ENCODE results near the gene CYP17A1.
A peak's percentile ranks its signal among the peaks of the same experiment; 100 is the strongest.
"Not testable (repeated sequence)": the region's sequence is repeated elsewhere in the genome, so short reads cannot be mapped to it uniquely, and the experiment has no call there.

Gene CYP17A1

DNA sequence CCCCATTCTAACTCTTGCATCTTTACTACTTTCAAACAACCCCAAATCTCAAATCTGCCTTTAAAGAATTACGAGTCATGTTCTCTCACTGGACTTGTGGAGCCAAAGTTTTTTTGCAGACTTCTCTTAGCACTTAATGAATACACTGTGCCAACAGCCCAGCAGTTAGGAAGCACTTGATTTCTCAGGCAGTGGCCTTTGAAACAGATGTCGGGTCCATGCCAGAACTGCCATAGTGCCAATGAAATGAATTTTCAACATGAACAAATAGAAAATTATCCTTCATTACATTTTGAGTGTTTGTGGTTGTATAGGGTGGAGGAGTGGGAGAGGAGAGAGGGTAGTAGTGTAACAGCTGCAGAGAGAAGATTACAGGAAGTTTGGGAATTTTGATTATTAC lies 22.7 kb upstream of the CYP17A1 start:
- TF ChIP-seq, protein P1, sequence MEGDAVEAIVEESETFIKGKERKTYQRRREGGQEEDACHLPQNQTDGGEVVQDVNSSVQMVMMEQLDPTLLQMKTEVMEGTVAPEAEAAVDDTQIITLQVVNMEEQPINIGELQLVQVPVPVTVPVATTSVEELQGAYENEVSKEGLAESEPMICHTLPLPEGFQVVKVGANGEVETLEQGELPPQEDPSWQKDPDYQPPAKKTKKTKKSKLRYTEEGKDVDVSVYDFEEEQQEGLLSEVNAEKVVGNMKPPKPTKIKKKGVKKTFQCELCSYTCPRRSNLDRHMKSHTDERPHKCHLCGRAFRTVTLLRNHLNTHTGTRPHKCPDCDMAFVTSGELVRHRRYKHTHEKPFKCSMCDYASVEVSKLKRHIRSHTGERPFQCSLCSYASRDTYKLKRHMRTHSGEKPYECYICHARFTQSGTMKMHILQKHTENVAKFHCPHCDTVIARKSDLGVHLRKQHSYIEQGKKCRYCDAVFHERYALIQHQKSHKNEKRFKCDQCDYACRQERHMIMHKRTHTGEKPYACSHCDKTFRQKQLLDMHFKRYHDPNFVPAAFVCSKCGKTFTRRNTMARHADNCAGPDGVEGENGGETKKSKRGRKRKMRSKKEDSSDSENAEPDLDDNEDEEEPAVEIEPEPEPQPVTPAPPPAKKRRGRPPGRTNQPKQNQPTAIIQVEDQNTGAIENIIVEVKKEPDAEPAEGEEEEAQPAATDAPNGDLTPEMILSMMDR (IDR thresholded peaks at IDR 0.05; ENCODE audit: low read depth, low read length, missing control alignments): no peak
- H3K27me3 ChIP-seq (replicated peaks): no peaks in the 10 kb centered on the region
- H3K36me3 ChIP-seq (replicated peaks): peaks cover 2% of the 10 kb centered on the region
- DNase-seq: no peak
- H3K4me3 ChIP-seq (ENCODE audit: low read depth, low read length): no peak overlapping the region
- H3K27ac ChIP-seq: no peak overlapping the region
- in situ Hi-C loops (cut with HindIII; ENCODE audit: low pct_ligation_motif_present, low sequenced_read_pairs): no loop called here

DNA sequence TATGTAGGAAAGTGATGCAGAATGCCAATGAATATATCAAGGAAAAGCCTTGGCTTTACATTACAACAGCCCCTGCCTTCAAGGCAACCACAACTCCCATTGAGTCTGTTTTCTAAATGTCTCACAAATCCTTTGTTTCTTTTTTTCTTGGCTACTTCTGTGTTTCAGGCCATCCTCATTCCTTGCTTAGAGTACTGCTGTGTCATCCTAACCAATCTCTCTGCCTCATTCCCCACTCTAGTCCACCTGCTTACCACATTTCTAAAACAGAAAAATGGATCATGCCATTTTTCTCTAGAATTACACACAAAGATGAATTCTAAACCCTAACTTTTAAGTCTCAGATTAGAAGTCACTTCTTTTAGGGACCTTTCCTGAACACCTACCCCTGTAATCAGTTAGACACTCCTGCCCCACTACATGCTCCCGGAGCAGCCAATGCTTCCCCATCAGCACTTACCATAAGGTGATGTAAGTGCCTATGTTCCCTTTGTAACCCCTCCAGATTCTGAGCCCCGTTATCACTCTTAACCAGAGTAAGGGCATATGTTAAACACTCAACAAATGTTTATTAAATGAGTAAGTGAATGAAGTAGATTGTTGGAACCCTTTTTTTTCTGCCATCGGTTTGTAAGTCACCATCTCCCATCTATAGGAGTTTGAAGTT lies 19.7 kb upstream of the CYP17A1 start:
- in situ Hi-C loops (cut with HindIII; ENCODE audit: low pct_ligation_motif_present, low sequenced_read_pairs): no loop called here

DNA sequence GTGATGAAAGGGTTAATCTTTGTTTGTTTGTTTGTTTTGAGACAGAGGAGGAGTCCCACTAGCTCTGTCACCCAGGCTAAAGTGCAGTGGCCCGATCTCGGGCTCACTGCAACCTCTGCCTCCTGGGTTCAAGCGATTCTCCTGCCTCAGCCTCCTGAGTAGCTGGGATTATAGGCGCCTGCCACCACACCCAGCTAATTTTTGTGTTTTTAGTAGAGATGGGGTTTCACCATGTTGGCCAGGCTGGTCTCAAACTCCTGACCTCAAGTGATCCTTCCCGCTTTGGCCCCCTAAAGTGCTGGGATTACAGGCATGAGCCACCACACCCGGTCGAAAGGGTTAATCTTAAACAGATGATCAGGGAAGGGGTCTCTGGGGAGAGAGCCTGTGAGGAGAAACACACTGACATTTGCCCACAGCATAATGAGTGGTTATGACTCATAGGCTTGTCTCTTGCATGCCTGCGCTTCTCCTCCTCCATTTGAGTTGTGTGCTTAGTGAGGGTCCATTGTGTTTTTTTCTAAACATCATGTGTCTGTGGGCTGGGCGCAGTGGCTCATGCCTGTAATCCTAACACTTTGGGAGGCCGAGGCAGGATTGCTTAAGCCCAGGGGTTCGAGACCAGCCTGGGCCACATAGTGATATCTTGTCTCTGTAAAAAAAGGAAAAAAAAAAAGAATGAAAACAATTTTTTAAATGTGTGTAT lies 18.7 kb upstream of the CYP17A1 start:
- DNase-seq: peak; percentile 98
- in situ Hi-C loops (cut with HindIII; ENCODE audit: low pct_ligation_motif_present, low sequenced_read_pairs): not testable (repeated sequence)
- peak overlapping the region; percentile 74 for H3K27ac ChIP-seq

More for the DNA sequence above, 19.7 kb upstream of the CYP17A1 start:
- TF ChIP-seq, protein P1 (IDR thresholded peaks at IDR 0.05; ENCODE audit: low read depth, low read length, missing control alignments): no peak
- Histone ChIP-seq H3K4me3 (ENCODE audit: low read depth, low read length) (no peak overlapping the region), H3K27ac (no peak overlapping the region), H3K36me3 (replicated peaks) (no peaks in the 10 kb centered on the region), H3K27me3 (replicated peaks) (no peaks in the 10 kb centered on the region)
- DNase-seq: no peak

DNA sequence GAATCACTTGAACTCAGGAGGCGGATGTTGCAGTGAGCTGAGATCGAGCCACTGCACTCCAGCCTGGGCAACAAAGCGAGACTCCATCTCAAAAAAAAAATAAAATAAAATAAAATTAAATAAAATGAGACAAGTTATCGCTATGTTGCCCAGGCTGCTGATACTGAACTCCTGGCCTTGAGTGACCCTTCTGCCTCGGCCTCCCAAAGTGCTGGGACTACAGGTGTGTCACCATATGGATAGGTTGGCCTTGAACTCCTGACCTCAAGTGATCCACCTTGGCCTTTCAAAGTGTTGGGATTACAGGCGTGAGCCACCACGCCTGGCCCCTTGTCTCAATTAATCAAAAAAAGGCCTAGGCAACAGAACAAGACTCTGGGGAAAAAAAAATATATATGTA lies 16.0 kb upstream of the CYP17A1 start:
- DNase-seq; in situ Hi-C loops (cut with HindIII; ENCODE audit: low pct_ligation_motif_present, low sequenced_read_pairs); H3K27me3 ChIP-seq (replicated peaks); H3K4me3 ChIP-seq (ENCODE audit: low read depth, low read length); H3K36me3 ChIP-seq (replicated peaks); H3K27ac ChIP-seq: not testable (repeated sequence)

More for the DNA sequence above, 18.7 kb upstream of the CYP17A1 start:
- not testable (repeated sequence) for H3K4me3 ChIP-seq (ENCODE audit: low read depth, low read length); H3K36me3 ChIP-seq (replicated peaks); H3K27me3 ChIP-seq (replicated peaks)

DNA sequence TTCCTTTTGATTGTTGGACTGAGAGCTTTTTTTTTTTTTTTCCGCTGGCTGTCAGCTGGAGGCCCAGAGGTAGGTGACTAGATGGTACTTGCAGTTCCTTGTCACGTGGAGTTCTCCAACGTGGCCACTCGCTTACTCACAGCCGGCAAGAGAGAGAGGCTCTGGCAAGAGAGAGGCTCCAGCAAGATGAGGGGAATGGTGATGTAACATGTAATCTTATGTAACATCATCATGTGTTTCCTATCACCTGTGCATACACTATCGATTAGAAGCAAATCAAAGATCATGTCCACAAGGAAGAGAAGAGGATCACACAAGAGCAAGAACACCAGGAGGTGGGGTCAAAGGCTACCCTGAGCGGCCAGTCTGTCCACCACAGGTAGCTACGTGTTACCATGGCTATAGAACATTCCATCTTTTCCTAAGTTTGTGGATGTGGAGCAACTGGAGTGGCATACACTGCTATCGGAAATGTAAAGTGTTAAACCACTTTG lies 12.9 kb upstream of the CYP17A1 start:
- H3K36me3 ChIP-seq (replicated peaks): no peaks in the 10 kb centered on the region
- H3K27me3 ChIP-seq (replicated peaks): no peaks in the 10 kb centered on the region
- no peak overlapping the region for H3K4me3 ChIP-seq (ENCODE audit: low read depth, low read length)
- no peak for DNase-seq
- TF ChIP-seq, protein P1 (IDR thresholded peaks at IDR 0.05; ENCODE audit: low read depth, low read length, missing control alignments): no peak
- in situ Hi-C loops (cut with HindIII; ENCODE audit: low pct_ligation_motif_present, low sequenced_read_pairs): no loop called here
- no peak overlapping the region for H3K27ac ChIP-seq

DNA sequence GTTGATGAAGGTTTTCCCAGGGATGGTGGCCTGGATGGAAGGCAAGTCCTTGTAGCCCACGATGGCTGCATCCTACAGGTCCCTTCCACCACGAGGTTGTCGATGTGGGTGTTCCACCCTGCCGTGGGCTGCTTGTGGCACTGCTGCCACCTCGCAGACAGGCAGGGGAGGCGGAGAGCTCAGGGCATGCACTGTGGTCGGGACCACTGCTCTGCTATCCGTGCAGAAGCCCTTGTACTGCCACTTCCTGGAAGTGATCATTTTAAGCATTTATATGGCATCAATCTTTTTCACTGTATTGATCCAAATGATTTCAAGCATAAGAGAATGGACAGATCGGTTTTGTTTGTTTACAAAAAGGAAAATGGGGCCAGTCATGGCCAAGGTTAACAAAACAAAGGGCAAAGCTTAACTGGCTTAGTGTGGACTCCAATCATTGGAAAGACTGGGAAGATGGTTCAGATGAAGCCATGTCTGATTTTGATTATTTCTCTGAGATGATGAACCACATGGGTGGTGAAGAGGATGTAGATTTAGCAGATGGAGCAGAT lies 8.2 kb upstream of the CYP17A1 start:
- DNase-seq: no peak
- H3K27me3 ChIP-seq (replicated peaks): no peaks in the 10 kb centered on the region
- H3K27ac ChIP-seq: no peak overlapping the region
- in situ Hi-C loops (cut with HindIII; ENCODE audit: low pct_ligation_motif_present, low sequenced_read_pairs): no loop called here
- H3K4me3 ChIP-seq (ENCODE audit: low read depth, low read length): no peak overlapping the region
- TF ChIP-seq, protein P1 (IDR thresholded peaks at IDR 0.05; ENCODE audit: low read depth, low read length, missing control alignments): no peak
- H3K36me3 ChIP-seq (replicated peaks): no peaks in the 10 kb centered on the region

DNA sequence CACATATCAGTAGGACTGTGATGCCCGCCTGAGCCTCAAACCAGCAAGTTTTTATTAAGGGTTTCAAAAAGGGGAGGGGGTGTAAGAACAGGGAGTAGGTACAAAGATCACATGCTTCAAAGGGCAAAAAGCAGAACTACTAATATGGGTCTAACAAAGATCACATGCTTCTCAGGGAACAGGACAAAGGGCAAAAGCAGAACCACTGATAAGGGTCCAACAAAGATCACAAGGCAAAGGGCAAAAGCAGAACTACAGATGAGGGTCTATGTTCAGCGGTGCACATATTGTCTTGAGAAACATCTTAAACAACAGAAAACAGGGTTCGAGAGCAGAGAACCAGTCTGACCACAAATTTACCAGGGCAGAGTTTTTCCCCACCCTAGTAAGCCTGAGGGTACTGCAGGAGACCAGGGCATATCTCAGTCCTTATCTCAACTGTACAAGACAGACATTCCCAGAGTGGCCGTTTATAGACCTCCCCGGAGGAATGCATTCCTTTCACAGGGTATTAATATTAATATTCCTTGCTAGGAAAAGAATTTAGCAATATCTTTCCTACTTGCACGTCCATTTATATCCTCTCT lies 7.1 kb upstream of the CYP17A1 start:
- H3K4me3 ChIP-seq (ENCODE audit: low read depth, low read length); H3K27ac ChIP-seq; H3K36me3 ChIP-seq (replicated peaks); H3K27me3 ChIP-seq (replicated peaks); in situ Hi-C loops (cut with HindIII; ENCODE audit: low pct_ligation_motif_present, low sequenced_read_pairs); DNase-seq: not testable (repeated sequence)

DNA sequence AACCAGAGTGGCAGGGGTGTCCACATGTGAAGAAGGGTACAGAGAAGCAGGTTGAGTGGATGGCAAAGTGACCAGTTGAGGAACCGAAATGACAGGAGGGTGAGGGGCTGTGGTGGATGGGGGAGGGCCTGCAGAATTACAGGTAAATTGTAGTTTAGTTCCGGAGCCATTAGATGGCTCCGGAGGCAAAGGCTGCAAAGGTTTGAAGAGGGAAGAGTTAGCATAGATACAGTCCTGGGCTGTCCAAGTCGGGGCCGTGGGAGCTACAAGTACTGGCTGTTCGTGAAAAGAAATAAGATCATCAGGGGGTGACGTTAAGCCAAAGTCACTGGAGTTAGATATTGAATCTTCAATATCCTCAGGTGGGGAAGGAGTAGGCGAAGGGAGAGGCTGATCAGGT lies 5.9 kb upstream of the CYP17A1 start:
- H3K27me3 ChIP-seq (replicated peaks); in situ Hi-C loops (cut with HindIII; ENCODE audit: low pct_ligation_motif_present, low sequenced_read_pairs); H3K4me3 ChIP-seq (ENCODE audit: low read depth, low read length); H3K27ac ChIP-seq; DNase-seq; H3K36me3 ChIP-seq (replicated peaks): not testable (repeated sequence)

All from brain microvascular endothelial cell (primary cell).